ENCODE measurements around the gene OTOP2.

Gene OTOP2

GRCh38 chr17:74925242-74925641 is 1.2 kb downstream of the OTOP2 start:
- DNase-seq = no peak

- no peak for DNase-seq
Measured at GRCh38 chr17:74928786-74929185, 4.7 kb downstream of the OTOP2 start.

GRCh38 chr17:74930535-74931036 is 6.5 kb downstream of the OTOP2 start:
- no peak for DNase-seq

- no peak for DNase-seq
Measured at GRCh38 chr17:74935048-74935447, 11.0 kb downstream of the OTOP2 start.

- no peak for DNase-seq
Measured at GRCh38 chr17:74935585-74936469, 11.8 kb downstream of the OTOP2 start, which contains the start of gene OTOP3. OTOP3 (plus strand) TSS chr17:74935898; CDS start chr17:74935922, 24 bp downstream.

GRCh38 chr17:74936470-74936799 is 12.4 kb downstream of the OTOP2 start:
- DNase-seq = no peak

GRCh38 chr17:74937064-74938051 is 13.3 kb downstream of the OTOP2 start:
- DNase-seq = no peak

- no peak for DNase-seq
Measured at GRCh38 chr17:74938194-74938950, 14.3 kb downstream of the OTOP2 start.

GRCh38 chr17:74939534-74939933 is 15.5 kb downstream of the OTOP2 start:
- no peak for DNase-seq

- no peak for DNase-seq
Measured at GRCh38 chr17:74941128-74941725, 17.2 kb downstream of the OTOP2 start.

GRCh38 chr17:74943808-74944522 is 19.9 kb downstream of the OTOP2 start:
- DNase-seq = no peak

- DNase-seq = no peak
Measured at GRCh38 chr17:74945543-74945942, 21.5 kb downstream of the OTOP2 start.

- DNase-seq = no peak
Measured at GRCh38 chr17:74946641-74947040, 22.6 kb downstream of the OTOP2 start.

- DNase-seq = no peak
Measured at GRCh38 chr17:74947041-74947754, 23.1 kb downstream of the OTOP2 start.

GRCh38 chr17:74949455-74950115 is 25.5 kb downstream of the OTOP2 start:
- no peak for DNase-seq

- no peak for DNase-seq
Measured at GRCh38 chr17:74950207-74950606, 26.1 kb downstream of the OTOP2 start.

- no peak for DNase-seq
Measured at GRCh38 chr17:74951065-74951464, 27.0 kb downstream of the OTOP2 start.

- no peak for DNase-seq
Measured at GRCh38 chr17:74951680-74952421, 27.8 kb downstream of the OTOP2 start.

- no peak for DNase-seq
Measured at GRCh38 chr17:74952431-74953133, 28.5 kb downstream of the OTOP2 start.
